GM23248 (cell line): ENCODE data around the gene HMGXB3. TPM values are rescaled to one million over a fixed set of nuclear protein-coding genes. Genes with fewer than 3 reads are reported as not detected.

ENCODE experiments used
- DNase-seq: peaks from one replicate; pipeline ENCODE4 v3.0.0-alpha.2; 2015
- H2AFZ ChIP-seq: fragments of 200-600 bp; sonication (generic); 2 replicates; pipeline ENCODE4 v1.6.1; 2016; ENCODE audit warnings: antibody characterized with exemption
- H3F3A ChIP-seq: fragments of 200-600 bp; sonication (generic); 2 replicates; pipeline ENCODE4 v1.6.1; 2016; ENCODE audit warnings: mild to moderate bottlenecking, antibody characterized with exemption, mixed run types; ENCODE audit not compliant: insufficient read depth
- H3K27ac ChIP-seq: fragments of 200-600 bp; sonication (generic); 2 replicates; pipeline ENCODE4 v1.5.1; 2016; ENCODE audit warnings: mild to moderate bottlenecking
- H3K27me3 ChIP-seq: fragments of 200-600 bp; sonication (generic); replicated peaks from 2 replicates; pipeline ENCODE4 v1.6.1; 2016; ENCODE audit warnings: mild to moderate bottlenecking; ENCODE audit not compliant: insufficient read depth
- H3K36me3 ChIP-seq: fragments of 200-600 bp; sonication (generic); 2 replicates; pipeline ENCODE4 v1.6.1; 2016; ENCODE audit warnings: low read depth, mild to moderate bottlenecking
- H3K4me1 ChIP-seq: fragments of 200-600 bp; sonication (generic); 2 replicates; pipeline ENCODE4 v1.6.1; 2016; ENCODE audit warnings: mild to moderate bottlenecking; ENCODE audit not compliant: insufficient read depth
- H3K4me2 ChIP-seq: fragments of 200-600 bp; sonication (generic); one replicate; pipeline ENCODE4 v1.6.1; 2016; ENCODE audit warnings: mild to moderate bottlenecking; ENCODE audit not compliant: unreplicated experiment
- H3K4me3 ChIP-seq: fragments of 200-600 bp; sonication (generic); 2 replicates; pipeline ENCODE4 v1.5.1; 2016; ENCODE audit warnings: mild to moderate bottlenecking
- H3K79me2 ChIP-seq: fragments of 200-600 bp; sonication (generic); 2 replicates; pipeline ENCODE4 v1.6.1; 2016; ENCODE audit warnings: mild to moderate bottlenecking; ENCODE audit not compliant: insufficient read depth
- H3K9ac ChIP-seq: fragments of 200-600 bp; sonication (generic); 2 replicates; pipeline ENCODE4 v1.6.1; 2016; ENCODE audit warnings: mild to moderate bottlenecking
- H3K9me2 ChIP-seq: fragments of 200-600 bp; sonication (generic); 2 replicates; pipeline ENCODE4 v1.6.1; 2016; ENCODE audit warnings: mixed run types, mild to moderate bottlenecking, moderate library complexity; ENCODE audit not compliant: insufficient read depth
- H3K9me3 ChIP-seq: fragments of 200-600 bp; sonication (generic); one replicate; pipeline ENCODE4 v1.6.1; 2017; ENCODE audit warnings: low read depth
- H4K20me1 ChIP-seq: fragments of 200-600 bp; sonication (generic); 2 replicates; pipeline ENCODE4 v1.6.0; 2016; ENCODE audit not compliant: insufficient read depth
- EZH2 ChIP-seq: fragments of 200-600 bp; sonication (generic); IDR thresholded peaks from 2 replicates; pipeline ENCODE4 v1.6.1; 2018; ENCODE audit warnings: antibody characterized with exemption, mild to moderate bottlenecking; ENCODE audit not compliant: insufficient read depth, poor library complexity, severe bottlenecking
- EZH2phosphoT487 ChIP-seq: fragments of 200-600 bp; sonication (generic); IDR thresholded peaks from 2 replicates; pipeline ENCODE4 v1.6.1; 2018; ENCODE audit warnings: antibody characterized with exemption, moderate library complexity, mild to moderate bottlenecking, low read depth; ENCODE audit not compliant: insufficient read depth
- WGBS, 2 experiments: methylation state at CpG; one replicate each; pipeline ENCODE4 v1.1.6; 2015 to 2017; ENCODE audit warnings: low lambda C conversion rate in 2 of 2, low coverage in 1 of 2; ENCODE audit errors: missing lambda C conversion rate in 2 of 2; 5-methylcytosine and 5-hydroxymethylcytosine counted together
- in situ Hi-C: fragments of 300-500 bp; cut with MboI; formaldehyde crosslinking; loops from 2 replicates; pipeline ENCODE4 v1.15.0; 2020
- polyA plus RNA-seq: library from polyadenylated mRNA; unstranded; fragments of >200 nt; fragmentation: Nextera tagmentation; extraction: Ambion mirVana; gene quantifications from 2 replicates; pipeline ENCODE4 v1.2.1, GENCODE V29; 2016
- small RNA-seq: library from RNA; depleted of rRNA; stranded (forward); fragments of <200 nt; gene quantifications from one replicate; pipeline ENCODE3, GENCODE V24; 2014; ENCODE audit warnings: low read depth, low replicate concordance
- total RNA-seq: library from RNA; depleted of rRNA; stranded (reverse); fragments of >200 nt; shearing (Covaris generic); gene quantifications from 2 replicates; pipeline ENCODE4 v1.2.3, GENCODE V29; 2014; rRNA removed

The HMGXB3 gene
- total and polyA plus RNA-seq, 2 experiments from 2014 or later: 13.6 to 46.5 TPM

GRCh38 chr5:150085950-150086715 is 85.6 kb downstream of the HMGXB3 start, which contains the start of gene CSF1R:
Gene CSF1R, minus strand, starts transcription at chr5:150086554. Its CDS starts 127 bp downstream, at chr5:150086427.
- Histone ChIP-seq H3K79me2 (no peaks in the 10 kb centered on the region), H3K27me3 (no peaks in the 10 kb centered on the region), H3K4me1 (no peaks in the 10 kb centered on the region), H3K27ac (no peak within 1 kb of the TSS), H3K9me2 (no peaks in the 10 kb centered on the region), H4K20me1 (no peaks in the 10 kb centered on the region), H3K4me2 (no peak within 1 kb of the TSS), H3K9me3 (no peaks in the 10 kb centered on the region), H3K9ac (no peak within 1 kb of the TSS), H3F3A (no peaks in the 10 kb centered on the region), H3K36me3 (no peaks in the 10 kb centered on the region), H3K4me3 (no peak within 1 kb of the TSS), H2AFZ (no peak within 1 kb of the TSS)
- in situ Hi-C loops: no loop called here
- DNase-seq: no peak
- no peak for TF ChIP-seq EZH2phosphoT487
- no peak for TF ChIP-seq EZH2
- WGBS, 2 experiments: 75 to 80% methylated on average over 7 to 9 of the region's 9 CpGs

- Histone ChIP-seq H3K9me2 (no peaks in the 10 kb centered on the region), H3K79me2 (no peaks in the 10 kb centered on the region), H3K27me3 (no peaks in the 10 kb centered on the region), H2AFZ (no peak overlapping the region), H3F3A (no peaks in the 10 kb centered on the region), H3K4me3 (no peak overlapping the region), H4K20me1 (no peaks in the 10 kb centered on the region), H3K36me3 (no peaks in the 10 kb centered on the region), H3K4me2 (no peak overlapping the region), H3K27ac (no peak overlapping the region), H3K4me1 (no peaks in the 10 kb centered on the region), H3K9me3 (no peaks in the 10 kb centered on the region), H3K9ac (no peak overlapping the region)
- in situ Hi-C loops: no loop called here
- no peak for TF ChIP-seq EZH2phosphoT487
- no peak for TF ChIP-seq EZH2
- WGBS, 2 experiments: 75 to 84% methylated on average over 3 of the region's 3 CpGs
- no peak for DNase-seq
Measured at GRCh38 chr5:150092159-150092787, 91.7 kb downstream of the HMGXB3 start.

DNA sequence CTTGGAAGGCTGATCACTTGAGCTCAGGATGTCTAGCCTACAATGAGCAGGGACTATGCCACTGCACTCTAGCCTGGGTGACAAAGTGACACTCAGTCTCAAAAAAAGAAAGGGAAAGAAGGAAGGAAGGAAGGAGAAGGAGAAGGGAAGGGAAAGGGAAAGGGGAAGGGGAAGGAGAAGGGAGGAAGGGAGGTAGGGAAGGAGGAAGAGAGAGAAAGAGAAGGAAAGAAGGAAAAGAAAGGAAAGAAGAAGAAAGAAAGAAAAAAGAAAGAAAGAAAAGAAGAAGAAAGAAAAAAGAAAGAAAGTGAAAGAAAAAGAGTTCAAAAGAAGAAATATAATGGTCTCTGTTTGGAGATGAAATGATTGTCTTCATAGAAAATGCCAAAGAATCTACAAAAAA is 96.6 kb downstream of the HMGXB3 start:
- Histone ChIP-seq H2AFZ (no peak overlapping the region), H3K9ac (no peak overlapping the region), H3K27me3 (no peaks in the 10 kb centered on the region), H3K4me2 (no peak overlapping the region), H3K9me2 (no peaks in the 10 kb centered on the region), H3K9me3 (no peaks in the 10 kb centered on the region), H3K36me3 (no peaks in the 10 kb centered on the region), H3K4me1 (no peaks in the 10 kb centered on the region), H3F3A (no peaks in the 10 kb centered on the region), H3K4me3 (no peak overlapping the region), H3K79me2 (no peaks in the 10 kb centered on the region), H4K20me1 (no peaks in the 10 kb centered on the region), H3K27ac (no peak overlapping the region)
- no peak for TF ChIP-seq EZH2phosphoT487
- TF ChIP-seq EZH2: no peak
- no peak for DNase-seq
- in situ Hi-C loops: no loop called here

DNA sequence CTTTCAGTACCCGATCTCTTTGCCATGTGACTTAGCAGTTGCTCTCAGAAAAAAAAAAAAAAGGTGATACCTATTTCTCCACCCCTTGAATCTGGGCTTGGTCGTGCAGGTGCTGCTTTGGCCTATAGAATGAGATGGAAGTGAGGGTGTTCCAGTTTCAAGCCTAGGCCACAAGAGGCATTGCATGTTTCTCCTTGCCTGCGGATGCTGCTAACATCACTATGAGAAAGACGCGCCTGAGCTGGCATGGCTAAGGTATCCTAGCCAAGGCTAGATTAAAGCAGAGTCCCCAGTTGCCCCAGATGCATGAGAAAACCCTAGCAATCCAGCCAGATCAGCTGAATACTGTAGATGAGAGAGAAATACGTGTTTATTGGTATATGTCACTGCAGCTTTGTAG is 100.5 kb downstream of the HMGXB3 start:
- H3F3A ChIP-seq: no peaks in the 10 kb centered on the region
- TF ChIP-seq EZH2phosphoT487 (no peak), EZH2 (no peak)
- H4K20me1 ChIP-seq: no peaks in the 10 kb centered on the region
- H3K36me3 ChIP-seq: no peaks in the 10 kb centered on the region
- no peak overlapping the region for H3K9ac ChIP-seq
- DNase-seq: no peak
- H3K4me2 ChIP-seq: no peak overlapping the region
- no peak overlapping the region for H3K27ac ChIP-seq
- H3K79me2 ChIP-seq: no peaks in the 10 kb centered on the region
- 78 to 80% methylated on average over 6 of the region's 6 CpGs for WGBS, 2 experiments
- no peaks in the 10 kb centered on the region for H3K4me1 ChIP-seq
- no peaks in the 10 kb centered on the region for H3K9me2 ChIP-seq
- in situ Hi-C loops: loop anchor here (25.0 kb wide), 1 partner anchor 264 kb away; no protein-coding TSS in a partner anchor
- H2AFZ ChIP-seq: no peak overlapping the region
- H3K4me3 ChIP-seq: no peak overlapping the region
- no peaks in the 10 kb centered on the region for H3K9me3 ChIP-seq
- no peaks in the 10 kb centered on the region for H3K27me3 ChIP-seq

Small RNAs within 50 kb of the gene (small RNA-seq; reads per million reads assigned to genes)
- not detected for gene RF00019

Other genes starting within 250 kb of the HMGXB3 start
- not detected in 2 replicates for gene PDE6A, start 55.9 kb upstream of the HMGXB3 start, total RNA-seq
- not detected in 2 replicates for gene PDE6A, start 55.9 kb upstream of the HMGXB3 start, polyA plus RNA-seq
- gene SLC26A2, start 40.0 kb upstream of the HMGXB3 start, total RNA-seq: 11.1 and 11.4 TPM in 2 replicates
- gene SLC26A2, start 40.0 kb upstream of the HMGXB3 start, polyA plus RNA-seq: 5.2 and 6.2 TPM in 2 replicates
- gene TIGD6, start 85 bp upstream of the HMGXB3 start, total RNA-seq: 4.8 and 5.3 TPM in 2 replicates
- 4.5 and 4.6 TPM in 2 replicates for gene TIGD6, start 85 bp upstream of the HMGXB3 start, polyA plus RNA-seq
- 0.63 TPM in 1 of 2 replicates, not detected in the other for gene CSF1R, start 85.8 kb downstream of the HMGXB3 start, total RNA-seq
- 0.48 and 0.56 TPM in 2 replicates for gene CSF1R, start 85.8 kb downstream of the HMGXB3 start, polyA plus RNA-seq
- gene PDGFRB, start 155.1 kb downstream of the HMGXB3 start, total RNA-seq: 189 and 205 TPM in 2 replicates
- gene PDGFRB, start 155.1 kb downstream of the HMGXB3 start, polyA plus RNA-seq: 155 and 163 TPM in 2 replicates
- not detected in 2 replicates for gene CDX1, start 166.0 kb downstream of the HMGXB3 start, total RNA-seq
- 0.19 TPM in 1 of 2 replicates, not detected in the other for gene CDX1, start 166.0 kb downstream of the HMGXB3 start, polyA plus RNA-seq
- gene SLC6A7, start 189.3 kb downstream of the HMGXB3 start, total RNA-seq: not detected in 2 replicates
- not detected in 2 replicates for gene SLC6A7, start 189.3 kb downstream of the HMGXB3 start, polyA plus RNA-seq